ENCODE measurements around the gene TCFL5. TPM values are rescaled to one million over a fixed set of nuclear protein-coding genes. Genes with fewer than 3 reads are reported as not detected.
A peak's percentile ranks its signal among the peaks of the same experiment; 100 is the strongest.
"Not testable (repeated sequence)": the region's sequence is repeated elsewhere in the genome, so short reads cannot be mapped to it uniquely, and the experiment has no call there.

Gene TCFL5
- total RNA-seq, 1 experiment from 2014 or later, result 29.3 TPM

- ChIA-PET POLR2A (ENCODE audit: unreplicated experiment) (no interaction called here), CTCF (no interaction called here)
- H3K4me3 ChIP-seq, result no peak overlapping the region
- 0 out of 2 replicates have a peak, but pooled peaks cover 4% of the 10 kb centered on the region for H3K36me3 ChIP-seq (ENCODE audit: low read depth)
- H4K20me1 ChIP-seq (ENCODE audit: insufficient read depth), result no peaks in the 10 kb centered on the region
- no peak for TF ChIP-seq EZH2 (IDR thresholded peaks at IDR 0.05; ENCODE audit: low read depth)
- TF ChIP-seq, protein P1, sequence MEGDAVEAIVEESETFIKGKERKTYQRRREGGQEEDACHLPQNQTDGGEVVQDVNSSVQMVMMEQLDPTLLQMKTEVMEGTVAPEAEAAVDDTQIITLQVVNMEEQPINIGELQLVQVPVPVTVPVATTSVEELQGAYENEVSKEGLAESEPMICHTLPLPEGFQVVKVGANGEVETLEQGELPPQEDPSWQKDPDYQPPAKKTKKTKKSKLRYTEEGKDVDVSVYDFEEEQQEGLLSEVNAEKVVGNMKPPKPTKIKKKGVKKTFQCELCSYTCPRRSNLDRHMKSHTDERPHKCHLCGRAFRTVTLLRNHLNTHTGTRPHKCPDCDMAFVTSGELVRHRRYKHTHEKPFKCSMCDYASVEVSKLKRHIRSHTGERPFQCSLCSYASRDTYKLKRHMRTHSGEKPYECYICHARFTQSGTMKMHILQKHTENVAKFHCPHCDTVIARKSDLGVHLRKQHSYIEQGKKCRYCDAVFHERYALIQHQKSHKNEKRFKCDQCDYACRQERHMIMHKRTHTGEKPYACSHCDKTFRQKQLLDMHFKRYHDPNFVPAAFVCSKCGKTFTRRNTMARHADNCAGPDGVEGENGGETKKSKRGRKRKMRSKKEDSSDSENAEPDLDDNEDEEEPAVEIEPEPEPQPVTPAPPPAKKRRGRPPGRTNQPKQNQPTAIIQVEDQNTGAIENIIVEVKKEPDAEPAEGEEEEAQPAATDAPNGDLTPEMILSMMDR (conservative IDR thresholded peaks at IDR 0.05), result no peak
- BruUV-seq (replicated peaks), result no TSS peak
- H3K79me2 ChIP-seq (ENCODE audit: low read depth), result 0 out of 2 replicates have a peak, but pooled peaks cover 3% of the 10 kb centered on the region
- H3K9me2 ChIP-seq (ENCODE audit: insufficient read depth), result no peaks in the 10 kb centered on the region
- no peak overlapping the region for H3K27ac ChIP-seq
- intact Hi-C loops (cut with micrococcal nuclease; ENCODE audit: unreplicated experiment), result no loop called here
- H2AFZ ChIP-seq, result no peak overlapping the region
- H3K4me1 ChIP-seq (replicated peaks; ENCODE audit: insufficient read depth), result no peaks in the 10 kb centered on the region
- H3F3A ChIP-seq (ENCODE audit: insufficient read depth, low read depth), result no peaks in the 10 kb centered on the region; the same call in 1 of the 2 replicates
- H3K4me2 ChIP-seq, result no peak overlapping the region
- no peaks in the 10 kb centered on the region for H3K9me3 ChIP-seq (ENCODE audit: insufficient read depth, low read depth)
- H3K27me3 ChIP-seq (ENCODE audit: insufficient read depth, low read depth), result no peaks in the 10 kb centered on the region
- peak in 1 of 2 experiments; percentile 30 for DNase-seq
These were observed 9.4 kb downstream of the TCFL5 start for GRCh38 chr20:62852196-62852595.

GRCh38 chr20:62850333-62850974 is 11.2 kb downstream of the TCFL5 start:
- H3K9me2 ChIP-seq (ENCODE audit: insufficient read depth), result no peaks in the 10 kb centered on the region
- H3K4me1 ChIP-seq (replicated peaks; ENCODE audit: insufficient read depth), result no peaks in the 10 kb centered on the region
- no peak overlapping the region for H3K4me3 ChIP-seq
- TF ChIP-seq, protein P1 (conservative IDR thresholded peaks at IDR 0.05), result no peak
- no peak for TF ChIP-seq EZH2 (IDR thresholded peaks at IDR 0.05; ENCODE audit: low read depth)
- H3K9me3 ChIP-seq (ENCODE audit: insufficient read depth, low read depth), result no peaks in the 10 kb centered on the region
- no peak for DNase-seq
- H4K20me1 ChIP-seq (ENCODE audit: insufficient read depth), result no peaks in the 10 kb centered on the region; the same call in 1 of the 2 replicates
- intact Hi-C loops (cut with micrococcal nuclease; ENCODE audit: unreplicated experiment), result no loop called here
- no peaks in the 10 kb centered on the region; the same call in 1 of the 2 replicates for H3F3A ChIP-seq (ENCODE audit: insufficient read depth, low read depth)
- peaks cover 4% of the 10 kb centered on the region; the same call in 1 of the 2 replicates for H3K36me3 ChIP-seq (ENCODE audit: low read depth)
- ChIA-PET POLR2A (ENCODE audit: unreplicated experiment) (no interaction called here), CTCF (no interaction called here)
- no peak overlapping the region for H3K4me2 ChIP-seq
- no TSS peak for BruUV-seq (replicated peaks)
- no peaks in the 10 kb centered on the region for H3K27me3 ChIP-seq (ENCODE audit: insufficient read depth, low read depth)
- no peaks in the 10 kb centered on the region for H3K79me2 ChIP-seq (ENCODE audit: low read depth)
- no peak overlapping the region for H2AFZ ChIP-seq
- no peak overlapping the region for H3K27ac ChIP-seq

GRCh38 chr20:62849431-62849830 is 12.2 kb downstream of the TCFL5 start:
- no peak overlapping the region for H2AFZ ChIP-seq
- H4K20me1 ChIP-seq (ENCODE audit: insufficient read depth), result no peaks in the 10 kb centered on the region; the same call in 1 of the 2 replicates
- H3K4me2 ChIP-seq, result no peak overlapping the region
- peaks cover 4% of the 10 kb centered on the region; the same call in 1 of the 2 replicates for H3K36me3 ChIP-seq (ENCODE audit: low read depth)
- DNase-seq, result no peak
- no peak for TF ChIP-seq EZH2 (IDR thresholded peaks at IDR 0.05; ENCODE audit: low read depth)
- TF ChIP-seq, protein P1 (conservative IDR thresholded peaks at IDR 0.05), result no peak
- H3K9me3 ChIP-seq (ENCODE audit: insufficient read depth, low read depth), result no peaks in the 10 kb centered on the region
- no peaks in the 10 kb centered on the region for H3K27me3 ChIP-seq (ENCODE audit: insufficient read depth, low read depth)
- H3K27ac ChIP-seq, result no peak overlapping the region
- BruUV-seq (replicated peaks), result no TSS peak
- POLR2A ChIA-PET (ENCODE audit: unreplicated experiment), result interaction anchor here (0.5 kb wide), 1 partner anchor 276 kb away, joined by 5 read pairs; no protein-coding TSS in a partner anchor
- H3K79me2 ChIP-seq (ENCODE audit: low read depth), result no peaks in the 10 kb centered on the region
- H3K4me1 ChIP-seq (replicated peaks; ENCODE audit: insufficient read depth), result no peaks in the 10 kb centered on the region
- no peaks in the 10 kb centered on the region; the same call in 1 of the 2 replicates for H3F3A ChIP-seq (ENCODE audit: insufficient read depth, low read depth)
- H3K4me3 ChIP-seq, result no peak overlapping the region
- no peaks in the 10 kb centered on the region for H3K9me2 ChIP-seq (ENCODE audit: insufficient read depth)
- CTCF ChIA-PET, result interaction anchor here (0.7 kb wide), 1 partner anchor 231 kb away, joined by 3 read pairs; no protein-coding TSS in a partner anchor
- intact Hi-C loops (cut with micrococcal nuclease; ENCODE audit: unreplicated experiment), result no loop called here

DNA sequence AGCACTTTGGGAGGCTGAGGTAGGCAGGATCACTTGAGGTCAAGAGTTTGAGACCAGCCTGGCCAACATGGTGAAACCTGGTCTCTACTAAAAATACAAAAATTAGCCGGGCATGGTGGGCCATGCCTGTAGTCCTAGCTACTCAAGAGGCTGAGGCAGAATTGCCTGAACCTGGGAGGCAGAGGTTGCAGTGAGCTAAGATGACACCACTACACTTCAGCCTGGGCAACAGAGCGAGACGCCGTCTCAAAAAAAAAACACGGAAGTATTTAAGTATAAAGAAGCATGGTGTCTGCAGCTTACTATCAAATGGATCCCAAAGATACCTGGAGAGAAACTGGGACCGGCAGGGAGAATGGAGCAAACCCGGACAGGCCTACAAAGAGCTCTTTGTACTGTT is 12.7 kb downstream of the TCFL5 start:
- CTCF ChIA-PET, result interaction anchor here (0.6 to 0.7 kb wide), 2 partner anchors 165 to 231 kb away, joined by 3 read pairs; no protein-coding TSS in a partner anchor
- DNase-seq; H3K9me3 ChIP-seq (ENCODE audit: insufficient read depth, low read depth); H3K4me2 ChIP-seq; H3K4me1 ChIP-seq (replicated peaks; ENCODE audit: insufficient read depth); H3K4me3 ChIP-seq; H3K27ac ChIP-seq; H3K27me3 ChIP-seq (ENCODE audit: insufficient read depth, low read depth); intact Hi-C loops (cut with micrococcal nuclease; ENCODE audit: unreplicated experiment); H3K79me2 ChIP-seq (ENCODE audit: low read depth); POLR2A ChIA-PET (ENCODE audit: unreplicated experiment); H3K36me3 ChIP-seq (ENCODE audit: low read depth); H3F3A ChIP-seq (ENCODE audit: insufficient read depth, low read depth); H4K20me1 ChIP-seq (ENCODE audit: insufficient read depth); H2AFZ ChIP-seq; BruUV-seq (replicated peaks); H3K9me2 ChIP-seq (ENCODE audit: insufficient read depth): not testable (repeated sequence)
